GM12873 (cell line): ENCODE results near the gene LRBA.

Experiments used
- TF ChIP-seq, protein P1 (sequence below): IDR thresholded peaks from 2 replicates; pipeline ENCODE4 v1.5.1; 2012; ENCODE audit warnings: low read depth, mild to moderate bottlenecking, moderate library complexity, low read length, control low read depth; ENCODE audit not compliant: insufficient read depth; ENCODE audit errors: missing control alignments

The LRBA gene

DNA sequence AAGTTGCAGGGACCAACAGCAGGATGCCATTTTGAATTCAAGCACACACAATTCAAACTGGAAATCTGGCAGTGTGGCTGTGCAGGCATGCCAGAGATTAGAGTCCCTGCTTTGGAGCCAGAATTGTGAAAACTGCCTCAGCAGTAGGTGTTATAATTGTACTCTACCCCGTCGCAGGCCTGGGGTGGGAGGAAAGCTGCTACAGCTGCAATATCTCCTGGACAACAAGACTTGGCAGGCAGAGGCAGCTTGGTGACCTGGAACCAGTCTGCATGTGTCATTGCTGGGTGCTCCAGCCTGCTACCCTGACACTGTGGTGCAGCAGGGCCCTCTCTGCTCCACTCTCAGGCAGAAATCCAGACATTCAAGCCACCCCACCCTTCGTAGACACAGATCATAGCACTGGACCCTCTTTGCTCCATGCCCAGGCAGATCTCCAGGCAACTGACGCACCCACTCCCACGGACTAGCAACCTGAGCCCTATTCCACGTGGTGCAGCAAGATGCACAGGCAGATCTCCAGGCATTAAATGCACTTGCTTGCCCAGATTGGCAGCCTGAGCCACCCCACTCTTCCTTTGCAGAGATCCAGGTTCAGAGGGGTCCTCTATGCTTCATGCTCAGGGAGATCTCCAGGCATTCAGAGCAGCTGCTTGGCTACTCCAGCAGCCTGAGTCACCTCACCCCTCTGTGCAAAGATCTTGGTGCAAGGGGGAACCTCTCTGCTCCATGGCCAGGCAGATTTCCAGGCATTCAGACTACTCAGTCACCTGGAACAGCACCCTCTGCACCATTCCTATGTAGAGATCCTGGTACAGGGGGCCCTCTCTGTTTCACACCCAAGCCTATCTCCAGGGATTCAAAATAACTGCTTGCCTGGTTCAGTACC is 140.5 kb downstream of the LRBA start:
- TF ChIP-seq, protein P1, sequence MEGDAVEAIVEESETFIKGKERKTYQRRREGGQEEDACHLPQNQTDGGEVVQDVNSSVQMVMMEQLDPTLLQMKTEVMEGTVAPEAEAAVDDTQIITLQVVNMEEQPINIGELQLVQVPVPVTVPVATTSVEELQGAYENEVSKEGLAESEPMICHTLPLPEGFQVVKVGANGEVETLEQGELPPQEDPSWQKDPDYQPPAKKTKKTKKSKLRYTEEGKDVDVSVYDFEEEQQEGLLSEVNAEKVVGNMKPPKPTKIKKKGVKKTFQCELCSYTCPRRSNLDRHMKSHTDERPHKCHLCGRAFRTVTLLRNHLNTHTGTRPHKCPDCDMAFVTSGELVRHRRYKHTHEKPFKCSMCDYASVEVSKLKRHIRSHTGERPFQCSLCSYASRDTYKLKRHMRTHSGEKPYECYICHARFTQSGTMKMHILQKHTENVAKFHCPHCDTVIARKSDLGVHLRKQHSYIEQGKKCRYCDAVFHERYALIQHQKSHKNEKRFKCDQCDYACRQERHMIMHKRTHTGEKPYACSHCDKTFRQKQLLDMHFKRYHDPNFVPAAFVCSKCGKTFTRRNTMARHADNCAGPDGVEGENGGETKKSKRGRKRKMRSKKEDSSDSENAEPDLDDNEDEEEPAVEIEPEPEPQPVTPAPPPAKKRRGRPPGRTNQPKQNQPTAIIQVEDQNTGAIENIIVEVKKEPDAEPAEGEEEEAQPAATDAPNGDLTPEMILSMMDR: no peak

DNA sequence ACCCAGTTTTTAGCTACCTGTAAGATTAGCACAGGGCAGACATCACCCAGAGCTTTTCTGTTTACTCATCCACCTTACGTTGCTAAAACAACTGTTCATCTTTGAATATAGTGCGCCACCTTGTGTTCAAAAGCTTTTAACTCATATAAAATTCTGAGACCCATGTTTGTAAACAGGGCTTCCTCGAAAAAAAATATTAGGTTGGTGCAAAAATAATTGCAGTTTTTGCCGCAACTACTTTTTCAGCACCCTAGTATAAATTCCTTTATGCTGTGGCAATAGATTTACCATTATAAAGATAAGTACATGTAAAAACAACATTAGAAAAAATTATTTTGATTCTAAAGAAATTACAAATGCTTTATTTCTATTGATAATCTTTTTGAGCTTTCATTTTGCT is 147.9 kb downstream of the LRBA start:
- TF ChIP-seq, protein P1: peak; percentile 43

DNA sequence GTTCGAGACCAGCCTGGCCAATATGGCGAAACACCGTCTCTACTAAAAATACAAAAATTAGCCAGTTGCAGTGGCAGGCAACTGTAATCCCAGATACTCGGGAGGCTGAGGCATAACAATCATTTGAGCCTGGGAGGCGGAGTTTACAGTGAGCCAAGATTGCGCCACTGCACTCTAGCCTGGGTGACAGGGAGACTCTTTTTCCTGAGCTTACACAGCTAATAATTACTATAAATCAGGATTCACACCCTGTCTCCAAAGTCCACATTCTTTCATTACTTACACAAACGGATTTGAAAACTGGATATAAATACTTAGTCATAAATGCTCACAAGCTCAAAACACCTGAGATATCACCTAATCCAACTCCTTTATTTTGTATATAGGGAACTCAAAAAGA is 151.6 kb downstream of the LRBA start:
- TF ChIP-seq, protein P1: no peak

DNA sequence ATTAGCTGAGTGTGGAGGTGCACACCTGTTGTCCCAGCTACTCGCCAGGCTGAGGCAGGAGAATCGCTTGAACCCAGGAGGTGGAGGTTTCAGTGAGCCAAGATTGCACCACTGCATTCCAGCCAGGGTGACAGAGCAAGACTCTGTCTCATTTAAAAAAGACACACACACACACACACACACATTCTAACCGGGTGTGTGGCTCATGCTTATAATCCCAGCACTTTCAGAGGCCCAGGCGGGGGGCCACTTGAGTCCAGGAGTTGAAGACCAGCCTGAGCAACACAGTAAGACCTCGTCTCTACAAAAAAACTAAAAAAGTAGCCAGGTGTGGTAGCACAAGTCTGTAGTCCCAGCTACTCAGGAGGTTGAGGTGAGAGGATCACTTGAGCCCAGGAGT is 152.3 kb downstream of the LRBA start:
- TF ChIP-seq, protein P1: no peak

DNA sequence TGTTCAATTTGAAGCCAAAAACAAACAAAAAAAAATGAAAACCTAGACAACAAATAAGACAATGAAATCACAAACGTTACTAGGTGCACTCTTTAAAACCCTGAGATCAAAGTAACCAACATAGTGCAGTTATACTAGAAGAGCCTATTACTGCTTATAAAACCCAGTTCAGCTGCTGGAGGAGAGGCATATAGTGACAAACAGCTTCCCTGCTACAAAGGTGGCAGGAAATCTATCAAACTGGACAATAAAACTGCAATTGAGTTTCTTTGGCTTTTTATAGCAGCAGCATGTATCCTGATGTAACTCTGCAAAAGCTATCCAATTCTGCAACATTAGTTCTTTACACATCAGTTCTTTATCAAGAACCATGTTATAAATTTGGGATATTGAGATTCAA is 155.6 kb downstream of the LRBA start:
- TF ChIP-seq, protein P1: no peak

DNA sequence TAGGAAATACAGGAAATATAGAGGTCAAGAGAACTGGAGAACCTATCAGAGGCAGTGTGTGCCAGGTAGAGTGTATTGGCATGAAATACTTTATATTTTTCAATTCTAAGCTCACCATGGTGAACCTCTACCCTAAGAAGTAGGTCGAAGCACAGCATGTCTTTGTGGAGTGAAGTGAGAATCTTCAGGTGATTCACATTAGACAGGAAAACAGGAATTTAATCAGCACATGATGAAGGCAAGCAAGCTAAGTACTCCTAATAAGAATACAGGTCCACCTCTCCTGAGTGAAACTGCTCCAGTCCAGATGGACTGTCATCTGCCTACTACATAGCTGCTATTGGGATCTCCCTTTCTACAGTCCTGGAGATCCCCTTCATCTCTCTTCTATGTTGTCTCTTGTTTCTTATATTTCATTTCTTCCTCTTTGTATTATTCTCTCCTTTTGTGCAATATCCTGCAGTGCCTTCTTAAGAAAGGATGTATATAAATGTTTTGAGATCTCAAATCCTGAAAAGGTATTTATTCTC is 159.0 kb downstream of the LRBA start:
- TF ChIP-seq, protein P1: no peak

DNA sequence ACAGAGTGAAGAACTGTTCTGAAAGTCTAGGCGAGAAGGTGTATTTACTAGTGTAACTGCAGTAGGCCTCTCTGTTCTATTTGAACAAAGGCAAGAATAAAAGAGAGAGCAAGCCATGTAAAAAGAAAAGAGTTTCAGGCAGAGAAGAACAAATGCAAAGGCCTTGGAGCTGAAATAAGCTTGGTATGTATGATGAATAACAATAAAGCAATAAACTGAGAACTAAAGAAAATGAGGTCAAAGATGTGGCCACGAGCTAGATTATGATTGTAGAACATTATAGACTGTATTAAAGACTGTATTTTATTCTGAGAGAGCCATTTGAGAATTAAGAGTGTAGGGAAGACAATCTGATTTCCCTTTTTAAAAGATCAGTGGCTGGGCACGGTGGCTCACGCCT is 160.5 kb downstream of the LRBA start:
- TF ChIP-seq, protein P1: no peak
